GM10847 (cell line): Measurements from ENCODE around the gene POT1.

Experiments
- POLR2A ChIP-seq: IDR thresholded peaks from 2 replicates; pipeline ENCODE4 v1.6.1; 2011; ENCODE audit not compliant: insufficient read length; ENCODE audit errors: extremely low read depth

The POT1 gene

GRCh38 chr7:124929467-124930172 lies at the start of gene POT1:
TSS of gene POT1 (minus strand) at chr7:124929825. CDS start at chr7:124897173, 32,652 bp downstream.
- TF ChIP-seq POLR2A = peak; percentile 53

GRCh38 chr7:124965553-124965952 lies 35.9 kb upstream of the POT1 start:
- TF ChIP-seq POLR2A = no peak

- TF ChIP-seq POLR2A = no peak
Measured at GRCh38 chr7:124959676-124960075, 30.1 kb upstream of the POT1 start.

GRCh38 chr7:124956160-124956559 lies 26.5 kb upstream of the POT1 start:
- TF ChIP-seq POLR2A = no peak

- no peak for TF ChIP-seq POLR2A
Measured at GRCh38 chr7:124954790-124955189, 25.2 kb upstream of the POT1 start.

- TF ChIP-seq POLR2A = no peak
Measured at GRCh38 chr7:124945680-124946079, 16.1 kb upstream of the POT1 start.

- TF ChIP-seq POLR2A = no peak
Measured at GRCh38 chr7:124943472-124943871, 13.8 kb upstream of the POT1 start.

GRCh38 chr7:124942399-124942798 lies 12.8 kb upstream of the POT1 start:
- no peak for TF ChIP-seq POLR2A

- no peak for TF ChIP-seq POLR2A
Measured at GRCh38 chr7:124940306-124940705, 10.7 kb upstream of the POT1 start.

- no peak for TF ChIP-seq POLR2A
Measured at GRCh38 chr7:124938128-124938527, 8.5 kb upstream of the POT1 start.

GRCh38 chr7:124937076-124937475 lies 7.5 kb upstream of the POT1 start:
- no peak for TF ChIP-seq POLR2A

GRCh38 chr7:124934841-124935240 lies 5.2 kb upstream of the POT1 start:
- no peak for TF ChIP-seq POLR2A

- no peak for TF ChIP-seq POLR2A
Measured at GRCh38 chr7:124930655-124931597, 1.3 kb upstream of the POT1 start.

GRCh38 chr7:124930173-124930623 lies 573 bp upstream of the POT1 start:
- TF ChIP-seq POLR2A = no peak

GRCh38 chr7:124924906-124925305 lies 4.7 kb downstream of the POT1 start:
- TF ChIP-seq POLR2A = no peak

- no peak for TF ChIP-seq POLR2A
Measured at GRCh38 chr7:124922200-124922599, 7.4 kb downstream of the POT1 start.
